ENCODE data around the gene ERBB2.
"Not testable (repeated sequence)": the region's sequence is repeated elsewhere in the genome, so short reads cannot be mapped to it uniquely, and the experiment has no call there.

ERBB2 gene

DNA sequence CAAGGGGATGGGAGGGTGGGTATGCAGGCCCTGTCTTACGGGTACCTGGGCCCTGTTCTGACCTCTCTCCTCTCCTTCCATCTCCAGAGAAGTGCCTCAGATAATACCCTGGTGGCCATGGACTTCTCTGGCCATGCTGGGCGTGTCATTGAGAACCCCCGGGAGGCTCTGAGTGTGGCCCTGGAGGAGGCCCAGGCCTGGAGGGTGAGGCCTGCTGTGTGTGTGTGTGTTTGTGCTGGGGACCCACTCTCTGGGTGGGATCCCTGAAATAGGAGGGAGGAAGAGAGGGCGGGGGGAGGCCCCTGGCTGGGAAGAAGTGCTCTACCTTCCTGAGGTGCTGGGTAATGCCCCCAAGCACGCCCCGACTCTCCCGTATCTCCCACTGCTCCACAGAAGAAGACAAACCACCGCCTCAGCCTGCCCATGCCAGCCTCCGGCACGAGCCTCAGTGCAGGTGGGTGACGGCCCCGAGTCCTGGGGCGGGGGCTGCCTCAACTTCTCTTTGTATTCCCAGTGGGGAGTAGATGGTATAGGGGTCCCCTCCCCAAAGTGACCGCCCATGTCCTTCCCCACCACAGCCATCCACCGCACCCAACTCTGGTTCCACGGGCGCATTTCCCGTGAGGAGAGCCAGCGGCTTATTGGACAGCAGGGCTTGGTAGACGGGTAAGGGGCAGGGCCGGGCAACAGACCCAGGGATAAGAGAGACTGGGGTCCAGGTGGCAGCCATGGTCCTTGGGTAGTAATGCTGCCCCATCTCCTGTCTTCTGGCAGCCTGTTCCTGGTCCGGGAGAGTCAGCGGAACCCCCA lies 45.7 kb downstream of the ERBB2 start:
- no peak for DNase-seq (ENCODE audit: low read depth, low spot score)

DNA sequence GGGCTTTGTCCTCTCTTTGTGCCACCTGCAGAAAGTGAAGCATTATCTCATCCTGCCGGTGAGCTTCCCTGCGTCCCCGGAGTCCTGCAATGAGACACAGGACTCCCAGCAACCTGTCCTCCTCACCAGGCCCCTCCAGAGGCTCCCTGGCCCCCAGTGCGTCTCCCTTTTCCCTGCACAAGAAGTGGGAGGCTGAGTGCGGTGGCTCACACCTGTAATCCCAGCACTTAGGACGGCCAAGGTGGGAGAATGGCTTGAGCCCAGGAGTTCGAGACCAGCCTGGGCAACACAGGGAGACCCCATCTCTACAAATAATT lies 46.2 kb downstream of the ERBB2 start:
- DNase-seq (ENCODE audit: low read depth, low spot score), result no peak

DNA sequence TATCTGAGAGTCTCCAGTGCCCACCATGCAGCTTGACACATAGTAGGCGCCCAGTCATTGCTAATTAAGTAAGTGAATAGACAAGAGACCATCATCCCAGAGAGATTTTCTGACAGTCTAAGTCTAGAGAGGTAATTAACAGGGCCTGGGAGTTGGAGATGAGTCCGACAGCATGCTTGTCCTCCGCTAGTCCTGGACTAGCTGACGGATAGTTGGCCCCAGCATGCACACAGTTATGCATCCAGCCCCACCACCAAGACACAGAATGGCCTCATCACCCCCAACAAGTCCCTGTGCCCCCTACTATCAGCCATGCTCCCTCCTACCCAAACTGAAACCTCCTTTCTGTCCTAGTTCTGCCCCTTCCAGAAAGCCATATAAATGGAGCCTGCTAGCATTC lies 47.9 kb downstream of the ERBB2 start:
- no peak for DNase-seq (ENCODE audit: low read depth, low spot score)

DNA sequence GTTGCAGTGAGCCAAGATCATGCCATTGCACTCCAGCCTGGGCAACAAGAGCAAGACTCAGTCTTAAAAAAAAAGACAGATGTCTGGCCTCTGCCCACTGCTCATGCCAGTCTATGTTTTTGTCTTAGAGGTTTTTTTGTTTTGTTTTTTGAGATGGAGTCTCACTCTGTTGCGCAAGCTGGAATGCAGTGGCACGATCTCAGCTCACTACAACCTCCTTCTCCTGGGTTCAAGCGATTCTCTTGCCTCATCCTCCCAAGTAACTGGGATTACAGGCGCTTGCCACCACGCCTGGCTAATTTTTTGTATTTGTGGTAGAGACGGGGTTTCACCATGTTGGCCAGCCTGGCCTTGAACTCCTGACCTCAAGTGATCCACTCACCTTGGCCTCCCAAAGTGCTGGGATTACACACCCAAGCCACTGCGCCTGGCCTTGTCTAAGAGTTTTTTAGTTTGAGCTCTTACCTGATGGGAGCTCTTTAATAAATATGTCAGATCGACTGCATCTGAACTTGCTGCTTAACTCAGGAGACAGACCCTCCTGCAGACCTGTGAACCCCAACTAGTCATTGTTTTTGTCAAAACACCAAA lies 48.7 kb downstream of the ERBB2 start:
- not testable (repeated sequence) for DNase-seq (ENCODE audit: low read depth, low spot score)

DNA sequence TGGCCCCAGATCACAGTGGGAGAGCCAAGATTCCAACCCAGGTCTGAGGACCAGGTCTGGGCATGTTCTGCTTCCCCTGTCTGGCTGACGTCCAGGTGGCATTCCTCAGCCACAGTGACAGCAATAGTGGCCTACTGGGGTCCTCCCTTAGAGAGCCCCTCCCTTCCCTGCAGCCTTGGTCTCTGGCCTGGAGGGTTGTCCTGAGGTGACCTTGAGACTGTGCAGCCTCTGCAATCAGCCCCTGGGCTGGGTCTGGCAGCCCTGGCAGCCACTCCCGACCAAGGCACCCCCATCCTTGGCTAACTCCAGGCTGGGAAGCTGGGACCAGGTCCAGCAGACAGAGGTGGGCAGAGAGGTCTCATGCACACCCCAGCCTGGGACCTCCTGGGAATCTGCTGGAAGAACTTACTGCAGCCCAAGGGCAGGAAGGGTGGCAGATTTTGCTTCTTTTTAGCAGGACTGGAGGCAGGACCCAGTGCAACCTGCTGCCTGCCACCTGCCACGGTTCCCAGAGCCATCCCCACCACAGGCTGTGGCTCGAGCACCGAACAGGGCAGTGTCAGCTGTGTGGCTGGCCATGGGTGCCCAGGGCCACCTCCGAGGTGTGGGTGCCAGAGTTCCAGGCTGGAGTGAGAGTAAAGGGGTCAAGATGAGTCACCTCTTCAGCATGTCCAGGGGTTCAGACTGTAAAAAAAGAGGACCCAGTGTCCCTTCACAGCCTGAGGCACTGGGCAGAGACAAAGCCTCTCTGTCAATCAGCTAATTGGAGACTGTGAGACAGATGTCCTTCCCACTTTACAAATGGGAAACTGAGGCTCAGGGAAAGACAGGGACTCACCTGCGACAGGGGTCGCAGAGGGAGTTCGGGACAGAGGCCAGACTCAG lies 50.5 kb downstream of the ERBB2 start:
- no peak for DNase-seq (ENCODE audit: low read depth, low spot score)

DNA sequence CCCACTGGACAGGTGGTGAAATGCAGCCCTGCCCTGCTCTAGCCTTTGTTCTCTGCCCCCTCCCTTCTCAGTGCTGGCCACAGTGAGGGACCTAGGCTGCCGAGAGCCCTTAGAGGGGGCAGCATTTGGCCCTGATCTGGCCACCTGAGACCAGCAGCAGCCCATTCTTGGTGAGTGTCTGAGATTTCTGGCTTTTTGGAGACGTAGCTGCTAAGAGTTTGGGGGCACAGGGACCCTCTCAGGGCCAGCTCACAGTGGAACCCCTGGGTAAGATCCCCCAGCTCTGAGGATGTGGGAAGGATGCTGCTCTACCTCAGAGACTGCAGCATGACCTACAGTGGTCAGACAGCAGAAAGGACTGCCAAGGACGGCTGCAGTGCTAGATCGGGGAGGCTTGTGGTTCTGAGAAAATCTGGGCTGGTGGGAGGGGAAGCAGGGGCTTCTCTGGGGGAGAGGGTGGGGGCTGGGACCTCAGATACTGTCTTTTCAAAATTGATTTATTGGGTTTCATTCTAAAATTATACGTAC lies 51.2 kb downstream of the ERBB2 start:
- no peak for DNase-seq (ENCODE audit: low read depth, low spot score)

DNA sequence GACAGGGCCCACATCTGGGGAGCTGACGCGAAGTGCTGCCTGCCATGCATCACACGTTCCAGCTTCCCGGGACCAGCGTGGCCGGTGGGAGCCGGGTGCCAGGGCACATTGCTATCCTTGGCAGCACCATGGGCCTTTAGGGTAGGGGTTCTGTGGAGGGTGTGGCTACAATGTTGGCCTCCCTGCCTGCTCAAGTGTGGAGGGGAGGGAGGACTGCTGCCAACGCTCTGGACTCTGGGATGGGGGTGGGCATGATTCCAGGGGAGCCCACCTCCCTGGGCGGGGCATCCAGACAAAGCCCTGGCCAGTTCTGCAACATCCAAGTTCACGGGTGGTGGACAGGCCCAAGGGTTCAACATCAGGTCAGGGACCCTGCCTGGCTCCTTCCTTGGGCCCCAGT lies 51.8 kb downstream of the ERBB2 start:
- no peak for DNase-seq (ENCODE audit: low read depth, low spot score)

DNA sequence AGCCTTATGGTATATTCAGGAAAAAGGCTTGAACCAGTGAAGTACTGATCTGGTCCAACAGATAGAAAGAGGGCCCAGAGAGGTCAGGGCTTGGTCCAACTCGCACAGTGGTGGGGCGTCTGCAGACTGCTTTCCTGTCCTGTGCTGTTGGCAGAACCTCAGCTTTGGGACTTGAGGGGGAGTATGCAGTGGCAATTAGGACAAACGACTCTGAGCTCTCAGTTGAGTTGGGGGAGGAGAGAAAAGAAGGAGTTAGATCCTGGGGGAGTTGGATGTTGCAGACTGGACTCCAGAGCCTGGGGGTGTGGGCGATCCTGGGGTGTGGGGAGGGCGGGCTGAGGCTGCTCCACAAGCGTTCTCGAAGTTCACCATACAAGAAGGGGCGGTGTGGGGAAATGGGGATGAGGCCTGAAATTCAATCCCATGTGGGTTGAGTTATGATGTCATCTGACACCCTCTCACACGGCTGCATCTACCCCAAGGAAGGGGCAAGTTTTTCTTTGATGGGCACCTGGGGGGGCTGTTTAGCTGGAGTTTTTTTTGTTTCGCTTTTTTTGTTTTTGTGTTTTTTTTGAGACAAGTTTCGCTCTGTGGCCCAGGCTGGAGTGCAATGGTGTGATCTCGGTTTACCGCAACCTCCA lies 52.5 kb downstream of the ERBB2 start:
- DNase-seq (ENCODE audit: low read depth, low spot score), result no peak

DNA sequence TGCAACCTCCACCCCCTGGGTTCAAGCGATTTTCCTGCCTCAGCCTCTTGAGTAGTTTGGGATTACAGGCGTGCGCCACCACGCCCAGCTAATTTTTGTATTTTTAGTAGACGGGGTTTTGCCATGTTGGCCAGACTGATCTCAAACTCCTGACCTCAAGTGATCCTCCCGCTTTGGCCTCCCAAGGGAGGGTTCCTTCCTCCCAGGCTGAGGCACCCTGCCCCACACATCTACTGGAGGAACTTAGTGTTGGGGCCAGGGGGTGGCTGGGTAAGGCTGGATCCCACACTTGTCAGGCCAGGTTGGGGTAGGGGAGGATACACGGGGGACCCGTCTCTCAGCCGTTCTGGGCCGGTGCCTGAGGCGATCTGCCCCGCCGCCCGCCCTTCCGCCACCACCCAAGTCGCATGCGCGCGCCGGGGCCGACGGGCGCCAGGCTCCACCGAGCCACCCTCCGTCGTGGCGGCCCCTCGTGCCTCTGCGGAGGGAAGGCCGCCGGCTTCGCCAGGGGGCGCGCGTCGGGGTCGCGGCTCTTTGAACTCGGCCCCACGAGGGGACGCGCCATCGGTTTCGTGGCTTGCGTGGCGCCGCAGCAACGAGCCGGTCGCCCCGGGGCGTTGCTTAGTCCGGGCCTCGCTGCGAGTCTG lies 53.8 kb downstream of the ERBB2 start:
- peak; percentile 46 for DNase-seq (ENCODE audit: low read depth, low spot score)

DNA sequence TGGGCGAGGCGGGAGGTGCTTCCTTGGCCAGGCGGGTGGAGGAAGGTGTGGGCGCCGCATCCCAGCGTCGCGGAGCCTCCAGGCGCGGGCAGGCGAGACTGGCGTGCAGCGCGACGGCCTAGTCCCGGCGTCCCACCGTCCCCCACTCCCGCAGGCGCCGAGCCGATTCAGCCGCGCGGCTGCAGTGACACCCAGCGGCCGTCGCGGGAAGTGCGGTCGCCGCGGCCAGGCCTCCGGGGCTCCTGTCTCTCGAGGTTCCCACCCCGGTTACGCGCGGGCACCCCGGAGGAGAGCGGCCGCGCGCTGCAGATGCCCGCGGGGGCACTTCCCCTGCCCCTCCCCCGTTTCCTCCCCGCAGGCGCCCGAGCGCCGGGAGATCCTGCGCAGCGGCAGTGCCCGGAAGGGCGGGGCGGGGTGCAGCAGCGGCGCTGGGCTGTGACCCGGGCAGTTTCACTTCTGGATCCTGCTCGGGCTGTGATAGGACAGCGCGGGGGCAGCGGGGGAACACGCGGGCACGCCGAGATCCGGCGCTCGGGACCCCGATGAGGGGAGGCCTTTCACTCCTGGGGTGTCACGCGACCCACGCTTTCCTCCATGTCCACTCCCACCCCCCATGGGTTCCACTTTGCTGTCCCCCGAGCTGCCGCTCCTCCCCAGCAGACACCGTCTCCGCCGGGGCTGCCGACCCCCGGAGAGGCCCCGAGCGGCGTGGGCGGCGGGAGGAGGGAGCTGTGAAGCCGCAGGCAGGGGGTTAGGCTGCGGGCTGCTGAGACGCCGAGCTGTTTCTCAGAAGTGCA lies 54.5 kb downstream of the ERBB2 start:
- peak; percentile 91 for DNase-seq (ENCODE audit: low read depth, low spot score)

DNA sequence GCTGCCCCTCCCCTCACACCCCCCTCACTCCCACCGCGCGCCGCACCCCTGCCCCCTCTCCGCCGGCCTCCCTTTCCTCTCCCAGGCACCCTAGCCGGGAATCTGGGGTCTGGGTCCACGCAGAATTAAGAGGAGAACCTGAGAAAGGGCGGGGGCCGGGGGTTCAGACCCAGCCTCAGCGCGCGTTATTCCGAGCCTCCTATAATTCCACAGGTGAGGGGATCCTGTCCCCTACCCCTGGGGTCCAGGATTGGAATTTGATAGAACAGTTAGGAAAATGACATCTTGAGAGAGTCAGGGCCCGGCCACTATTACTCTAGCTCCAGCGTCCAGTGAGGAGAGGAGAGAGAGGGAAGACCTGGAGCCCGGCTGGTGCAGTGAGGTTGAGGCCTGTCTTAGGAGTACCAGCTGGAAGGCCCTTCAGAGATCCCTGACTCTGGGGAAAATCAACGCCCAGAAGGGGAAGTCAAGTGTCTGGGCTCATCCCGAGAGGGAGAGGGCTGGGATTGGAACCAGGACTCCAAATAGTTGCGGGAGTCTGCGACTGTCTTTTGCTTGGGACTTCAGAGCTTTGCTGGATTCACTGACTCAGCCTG lies 55.2 kb downstream of the ERBB2 start:
- no peak for DNase-seq (ENCODE audit: low read depth, low spot score)

DNA sequence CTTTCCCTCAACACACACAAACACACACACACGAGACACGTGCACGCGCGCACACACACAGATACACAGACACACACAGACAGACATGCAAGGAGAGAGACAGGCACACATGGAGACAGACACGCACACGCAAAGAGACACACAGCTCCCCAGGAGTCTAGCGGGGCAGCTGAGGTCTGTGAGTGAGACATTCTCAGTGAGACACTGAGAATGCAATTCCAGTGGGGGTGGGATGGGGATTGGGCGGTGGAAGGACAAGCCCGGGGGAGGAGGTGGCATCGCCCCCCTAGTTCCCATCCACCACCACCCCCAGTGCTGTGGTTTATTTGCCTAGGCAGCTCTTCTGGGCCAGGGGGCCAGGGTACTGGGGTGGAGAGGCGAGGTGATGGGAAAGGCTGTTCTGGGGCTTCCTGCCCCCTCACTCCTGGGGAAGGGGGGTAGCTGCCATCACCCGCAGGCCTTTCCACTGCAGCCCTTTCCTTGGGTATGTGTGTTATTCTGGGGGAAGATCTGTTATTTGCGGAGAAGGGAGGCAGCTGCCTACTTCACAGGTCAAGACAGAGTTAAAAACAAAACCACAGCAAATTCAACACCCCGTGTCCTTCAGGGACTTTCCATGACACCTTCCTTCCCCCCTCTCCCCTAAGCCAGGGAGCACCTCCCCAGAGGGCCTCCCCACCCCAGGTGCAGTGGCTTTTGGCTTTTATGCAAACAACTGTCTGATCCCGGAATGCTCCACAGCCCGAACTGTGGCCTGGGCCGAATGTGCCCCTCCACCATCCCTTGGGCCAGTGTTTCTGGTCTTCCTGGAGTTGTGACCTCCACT lies 55.9 kb downstream of the ERBB2 start:
- DNase-seq (ENCODE audit: low read depth, low spot score), result no peak

DNA sequence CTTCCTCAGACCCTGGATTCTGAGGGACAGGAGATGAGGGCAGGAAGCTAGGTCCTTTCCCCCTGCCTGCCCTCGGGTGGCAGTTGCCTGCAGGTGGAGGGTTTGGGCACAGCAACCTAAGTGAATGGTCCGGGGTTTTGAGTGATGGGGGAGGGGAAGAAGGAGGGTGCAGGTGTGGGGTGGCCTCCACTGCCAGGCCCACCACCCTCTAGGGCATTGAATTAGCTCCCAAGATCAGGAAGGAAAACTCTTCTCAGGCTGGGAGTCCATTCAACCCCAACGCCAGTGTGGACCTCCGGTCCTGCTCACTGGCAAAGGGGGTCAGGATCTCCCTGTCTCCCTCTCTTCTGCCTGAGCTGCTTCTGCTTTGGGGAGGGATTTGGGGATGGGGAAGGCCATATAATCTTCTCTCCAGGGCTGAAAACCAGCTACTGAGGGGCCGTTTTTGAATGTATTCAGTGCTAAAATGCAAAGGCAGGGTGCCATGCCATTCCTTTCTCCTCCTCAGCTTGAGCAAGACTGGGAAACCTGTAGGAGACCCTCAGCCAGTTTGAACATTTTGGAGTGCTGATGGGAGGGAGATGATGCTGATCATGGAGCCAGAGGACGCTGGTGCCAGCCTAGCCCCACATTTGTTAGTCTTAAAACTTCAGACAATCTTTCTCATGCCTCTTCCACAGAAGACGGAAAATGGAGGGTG lies 56.7 kb downstream of the ERBB2 start:
- DNase-seq (ENCODE audit: low read depth, low spot score), result no peak

DNA sequence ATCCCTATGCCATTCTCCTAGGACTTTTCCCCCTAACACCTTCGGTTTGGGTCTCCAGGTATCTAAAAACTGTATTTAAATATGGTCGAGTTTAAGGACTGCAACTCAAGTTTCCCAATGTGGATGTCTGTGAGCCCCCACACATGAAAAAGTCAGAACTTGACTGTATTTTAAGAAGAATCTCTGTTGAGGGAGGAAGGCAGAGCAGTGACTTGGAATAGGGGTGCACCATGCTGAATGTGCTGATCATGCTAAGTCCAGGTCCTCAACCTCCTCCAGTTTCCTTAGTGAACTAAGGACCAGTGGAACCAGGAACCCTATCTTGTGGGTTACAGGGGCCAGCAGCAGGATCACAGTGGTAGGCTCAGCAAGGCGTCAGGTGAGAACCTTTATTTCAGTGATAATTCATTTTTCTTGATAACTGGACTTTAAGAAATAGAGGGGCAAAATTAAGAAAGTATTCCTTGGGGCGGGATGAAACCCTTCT lies 57.4 kb downstream of the ERBB2 start:
- no peak for DNase-seq (ENCODE audit: low read depth, low spot score)

DNA sequence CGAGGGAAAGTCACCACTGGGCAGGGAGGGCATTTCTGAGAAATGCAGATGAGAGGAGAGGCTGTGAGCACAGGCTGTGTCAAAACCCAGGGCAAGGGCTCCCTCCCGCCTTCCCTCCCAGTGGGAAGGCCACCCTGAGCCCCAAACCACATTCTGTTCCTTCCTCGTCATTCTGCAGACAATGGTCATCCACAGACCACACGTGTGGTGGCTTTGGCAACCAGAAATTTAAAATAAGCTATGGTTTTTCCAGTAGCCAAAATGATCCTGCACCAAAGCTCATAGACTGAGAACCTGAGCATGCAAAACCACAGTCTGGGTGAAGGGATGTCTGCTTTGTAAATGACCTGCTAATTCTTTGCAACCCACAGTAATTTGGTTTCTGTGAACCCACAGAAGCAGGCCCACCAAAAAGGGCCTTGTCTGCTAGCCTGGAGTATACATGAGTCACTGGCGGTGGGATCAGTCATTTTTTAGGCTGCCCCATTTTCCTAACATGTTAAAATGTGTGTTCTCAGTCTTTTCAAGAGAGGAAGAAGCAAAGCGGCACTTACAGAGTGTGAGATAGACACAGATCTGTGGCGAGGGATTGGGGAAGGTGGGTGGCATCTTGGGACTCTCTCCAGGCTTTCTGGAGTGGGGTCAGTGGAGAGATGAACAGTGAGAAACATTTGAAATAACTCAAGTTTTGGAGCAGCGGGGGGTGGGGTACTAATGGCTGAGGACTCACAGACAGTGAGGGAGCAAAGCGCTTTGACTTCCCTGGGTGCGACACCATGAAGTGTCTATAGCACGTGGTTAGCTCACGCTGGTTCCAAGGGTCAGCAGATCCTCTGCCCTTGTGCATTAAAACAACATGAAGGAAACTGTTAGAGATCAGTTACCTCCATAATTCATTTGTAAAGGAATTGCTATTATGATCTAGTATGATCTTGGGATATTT lies 58.3 kb downstream of the ERBB2 start:
- no peak for DNase-seq (ENCODE audit: low read depth, low spot score)

DNA sequence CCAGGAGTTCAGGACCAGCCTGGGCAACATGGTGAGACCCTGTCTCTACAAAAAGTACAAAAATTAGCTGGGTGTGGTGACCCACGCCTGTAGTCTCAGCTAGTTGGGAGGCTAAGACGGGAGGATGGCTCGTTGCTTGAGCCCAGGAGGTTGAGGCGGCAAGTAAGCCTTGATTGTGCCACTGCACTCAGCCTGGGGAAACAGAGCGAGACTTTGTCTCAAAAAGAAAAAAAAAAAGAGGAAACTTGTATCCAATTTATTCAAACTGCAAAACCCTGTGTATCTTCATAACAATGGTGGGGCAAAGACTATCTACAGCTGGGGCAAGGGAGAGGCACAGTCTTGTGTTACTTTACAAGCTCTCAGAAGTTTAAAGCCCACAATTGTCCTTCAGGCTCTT lies 59.3 kb downstream of the ERBB2 start:
- DNase-seq (ENCODE audit: low read depth, low spot score), result no peak

DNA sequence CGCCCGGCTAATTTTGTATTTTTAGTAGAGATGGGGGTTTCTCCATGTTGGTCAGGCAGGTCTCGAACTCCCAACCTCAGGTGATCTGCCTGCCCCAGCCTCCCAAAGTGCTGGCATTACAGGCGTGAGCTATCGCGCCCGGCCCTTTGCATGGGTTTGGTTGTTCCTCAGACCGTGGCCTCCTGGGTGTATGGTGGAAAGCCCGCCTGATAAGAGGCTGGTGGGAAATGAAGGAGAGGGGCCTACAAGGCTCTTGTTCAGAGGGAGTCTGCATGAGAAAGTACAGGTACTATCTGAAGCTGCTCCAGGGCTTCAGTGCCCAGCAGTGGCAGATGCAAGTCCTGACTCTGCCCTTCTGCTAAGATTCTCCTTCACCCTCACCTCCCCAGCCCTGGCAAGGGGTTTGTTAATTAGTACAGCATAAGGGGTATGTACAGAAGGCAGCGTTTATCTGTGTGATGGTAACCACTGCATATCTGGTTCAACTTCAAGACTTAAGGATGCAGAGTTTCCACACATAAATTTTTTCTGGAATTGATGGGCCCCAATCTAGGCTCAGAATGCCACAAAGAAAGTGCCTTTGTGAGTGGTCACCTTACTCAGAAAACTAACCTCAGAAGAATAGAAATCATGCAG lies 62.1 kb downstream of the ERBB2 start:
- DNase-seq (ENCODE audit: low read depth, low spot score), result no peak
